ENCODE results near the gene PUSL1.

The PUSL1 gene

GRCh38 chr1:1307923-1308755 is at the start of gene PUSL1, which contains the start of gene ACAP3:
PUSL1 (plus strand) TSS chr1:1308597; CDS start chr1:1308644, 47 bp downstream.
ACAP3 (minus strand) TSS chr1:1307930; CDS start chr1:1307815, 115 bp downstream.
- Mint-ChIP-seq H3K4me1 (peaks cover 15% of the 10 kb centered on the region), H3K9me3 (no peaks in the 10 kb centered on the region), H3K27me3 (no peaks in the 10 kb centered on the region), H3K4me3 (peak within 1 kb of the TSS; percentile 88), H3K27ac (peak within 1 kb of the TSS; percentile 91), H3K36me3 (no peaks in the 10 kb centered on the region)

- Mint-ChIP-seq H3K27me3 (no peaks in the 10 kb centered on the region), H3K4me3 (no peak overlapping the region), H3K27ac (no peak overlapping the region), H3K4me1 (peaks cover 15% of the 10 kb centered on the region), H3K9me3 (no peaks in the 10 kb centered on the region), H3K36me3 (peaks cover 8% of the 10 kb centered on the region)
Observed at GRCh38 chr1:1259119-1259488, 49.3 kb upstream of the PUSL1 start.

- H3K27ac Mint-ChIP-seq: no peak overlapping the region
- no peaks in the 10 kb centered on the region for H3K27me3 Mint-ChIP-seq
- no peaks in the 10 kb centered on the region for H3K9me3 Mint-ChIP-seq
- H3K4me1 Mint-ChIP-seq: peaks cover 15% of the 10 kb centered on the region
- peaks cover 8% of the 10 kb centered on the region for H3K36me3 Mint-ChIP-seq
- no peak overlapping the region for H3K4me3 Mint-ChIP-seq
Observed at GRCh38 chr1:1259540-1259939, 48.9 kb upstream of the PUSL1 start.

- Mint-ChIP-seq H3K27me3 (no peaks in the 10 kb centered on the region), H3K27ac (peak overlapping the region; percentile 46), H3K36me3 (peaks cover 8% of the 10 kb centered on the region), H3K9me3 (no peaks in the 10 kb centered on the region), H3K4me1 (peaks cover 15% of the 10 kb centered on the region), H3K4me3 (no peak overlapping the region)
Observed at GRCh38 chr1:1259951-1260600, 48.3 kb upstream of the PUSL1 start.

- no peaks in the 10 kb centered on the region for H3K27me3 Mint-ChIP-seq
- H3K4me3 Mint-ChIP-seq: peak overlapping the region; percentile 30
- H3K9me3 Mint-ChIP-seq: no peaks in the 10 kb centered on the region
- no peak overlapping the region for H3K27ac Mint-ChIP-seq
- peaks cover 6% of the 10 kb centered on the region for H3K36me3 Mint-ChIP-seq
- H3K4me1 Mint-ChIP-seq: peaks cover 15% of the 10 kb centered on the region
Observed at GRCh38 chr1:1260843-1261560, 47.4 kb upstream of the PUSL1 start.

GRCh38 chr1:1262071-1262470 is 46.3 kb upstream of the PUSL1 start:
- H3K4me1 Mint-ChIP-seq: peaks cover 16% of the 10 kb centered on the region
- peaks cover 5% of the 10 kb centered on the region for H3K36me3 Mint-ChIP-seq
- H3K4me3 Mint-ChIP-seq: no peak overlapping the region
- H3K27ac Mint-ChIP-seq: no peak overlapping the region
- H3K27me3 Mint-ChIP-seq: no peaks in the 10 kb centered on the region
- no peaks in the 10 kb centered on the region for H3K9me3 Mint-ChIP-seq

- peaks cover 5% of the 10 kb centered on the region for H3K36me3 Mint-ChIP-seq
Observed at GRCh38 chr1:1262758-1263157, 45.6 kb upstream of the PUSL1 start.

GRCh38 chr1:1264026-1264425 is 44.4 kb upstream of the PUSL1 start:
- Mint-ChIP-seq H3K27ac (no peak overlapping the region), H3K27me3 (no peaks in the 10 kb centered on the region), H3K9me3 (no peaks in the 10 kb centered on the region), H3K4me3 (no peak overlapping the region), H3K36me3 (peaks cover 5% of the 10 kb centered on the region), H3K4me1 (peaks cover 19% of the 10 kb centered on the region)

More at GRCh38 chr1:1262758-1263157, 45.6 kb upstream of the PUSL1 start:
- Mint-ChIP-seq H3K27me3 (no peaks in the 10 kb centered on the region), H3K27ac (no peak overlapping the region), H3K9me3 (no peaks in the 10 kb centered on the region), H3K4me3 (no peak overlapping the region), H3K4me1 (peaks cover 17% of the 10 kb centered on the region)

GRCh38 chr1:1264868-1265272 is 43.5 kb upstream of the PUSL1 start:
- H3K9me3 Mint-ChIP-seq: no peaks in the 10 kb centered on the region
- no peaks in the 10 kb centered on the region for H3K27me3 Mint-ChIP-seq
- peaks cover 20% of the 10 kb centered on the region for H3K4me1 Mint-ChIP-seq
- no peak overlapping the region for H3K27ac Mint-ChIP-seq
- no peak overlapping the region for H3K4me3 Mint-ChIP-seq
- H3K36me3 Mint-ChIP-seq: peaks cover 4% of the 10 kb centered on the region

GRCh38 chr1:1267488-1268283 is 40.7 kb upstream of the PUSL1 start:
- Mint-ChIP-seq H3K4me1 (peaks cover 39% of the 10 kb centered on the region), H3K36me3 (peaks cover 2% of the 10 kb centered on the region), H3K4me3 (peak overlapping the region; percentile 4), H3K9me3 (no peaks in the 10 kb centered on the region), H3K27ac (no peak overlapping the region), H3K27me3 (no peaks in the 10 kb centered on the region)

GRCh38 chr1:1268284-1268682 is 40.1 kb upstream of the PUSL1 start:
- peaks cover 41% of the 10 kb centered on the region for H3K4me1 Mint-ChIP-seq
- no peak overlapping the region for H3K27ac Mint-ChIP-seq

GRCh38 chr1:1270813-1271212 is 37.6 kb upstream of the PUSL1 start:
- Mint-ChIP-seq H3K9me3 (no peaks in the 10 kb centered on the region), H3K36me3 (peaks cover 2% of the 10 kb centered on the region), H3K27ac (peak overlapping the region; percentile 62), H3K4me3 (peak overlapping the region; percentile 83), H3K27me3 (no peaks in the 10 kb centered on the region), H3K4me1 (peaks cover 41% of the 10 kb centered on the region)

More at GRCh38 chr1:1268284-1268682, 40.1 kb upstream of the PUSL1 start:
- H3K9me3 Mint-ChIP-seq: no peaks in the 10 kb centered on the region
- H3K4me3 Mint-ChIP-seq: peak overlapping the region; percentile 4
- no peaks in the 10 kb centered on the region for H3K27me3 Mint-ChIP-seq
- H3K36me3 Mint-ChIP-seq: peaks cover 2% of the 10 kb centered on the region

GRCh38 chr1:1272341-1273208 is 35.8 kb upstream of the PUSL1 start:
- peak overlapping the region; percentile 68 for H3K27ac Mint-ChIP-seq
- H3K36me3 Mint-ChIP-seq: peaks cover 2% of the 10 kb centered on the region
- peak overlapping the region; percentile 90 for H3K4me3 Mint-ChIP-seq
- peaks cover 38% of the 10 kb centered on the region for H3K4me1 Mint-ChIP-seq
- H3K27me3 Mint-ChIP-seq: no peaks in the 10 kb centered on the region
- no peaks in the 10 kb centered on the region for H3K9me3 Mint-ChIP-seq

GRCh38 chr1:1273209-1273511 is 35.2 kb upstream of the PUSL1 start:
- Mint-ChIP-seq H3K9me3 (no peaks in the 10 kb centered on the region), H3K4me3 (peak overlapping the region; percentile 90), H3K27me3 (no peaks in the 10 kb centered on the region), H3K4me1 (peaks cover 34% of the 10 kb centered on the region), H3K27ac (peak overlapping the region; percentile 55), H3K36me3 (peaks cover 2% of the 10 kb centered on the region)

Data from activated naive CD4-positive, alpha-beta T cell treated with anti-CD3 and anti-CD28 coated beads, Interleukin-2, amount 50 U/mL, for 24 hours (primary cell).